ENCODE results near the gene UBR4.
"Not testable (repeated sequence)": the region's sequence is repeated elsewhere in the genome, so short reads cannot be mapped to it uniquely, and the experiment has no call there.

The UBR4 gene

DNA sequence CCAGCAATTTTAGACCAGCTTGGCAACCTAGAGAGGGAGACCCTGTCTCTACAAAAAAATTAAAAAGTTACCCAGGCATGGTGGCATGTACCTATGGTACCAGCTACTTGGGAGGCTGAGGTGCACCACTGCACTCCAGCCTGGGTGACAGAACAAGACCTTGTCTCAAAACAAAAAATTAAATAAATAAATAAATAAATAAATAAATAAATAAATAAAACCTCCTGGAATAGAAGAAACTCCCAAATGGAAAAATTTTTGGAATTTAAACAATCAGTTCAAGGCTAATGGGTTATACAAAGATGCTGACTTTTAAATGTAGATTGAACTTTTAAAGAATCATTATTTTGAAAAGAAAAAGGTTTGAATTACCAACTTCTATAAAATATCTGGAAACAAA, 22.2 kb downstream of the UBR4 start:
- no peak for DNase-seq

- DNase-seq: no peak
Measured at GRCh38 chr1:19186001-19186400, 24.1 kb downstream of the UBR4 start.

- no peak for DNase-seq
Measured at GRCh38 chr1:19182223-19182622, 27.8 kb downstream of the UBR4 start.

GRCh38 chr1:19180265-19180657, 29.8 kb downstream of the UBR4 start:
- DNase-seq: not testable (repeated sequence)

- no peak for DNase-seq
Measured at GRCh38 chr1:19179597-19180264, 30.3 kb downstream of the UBR4 start.

DNA sequence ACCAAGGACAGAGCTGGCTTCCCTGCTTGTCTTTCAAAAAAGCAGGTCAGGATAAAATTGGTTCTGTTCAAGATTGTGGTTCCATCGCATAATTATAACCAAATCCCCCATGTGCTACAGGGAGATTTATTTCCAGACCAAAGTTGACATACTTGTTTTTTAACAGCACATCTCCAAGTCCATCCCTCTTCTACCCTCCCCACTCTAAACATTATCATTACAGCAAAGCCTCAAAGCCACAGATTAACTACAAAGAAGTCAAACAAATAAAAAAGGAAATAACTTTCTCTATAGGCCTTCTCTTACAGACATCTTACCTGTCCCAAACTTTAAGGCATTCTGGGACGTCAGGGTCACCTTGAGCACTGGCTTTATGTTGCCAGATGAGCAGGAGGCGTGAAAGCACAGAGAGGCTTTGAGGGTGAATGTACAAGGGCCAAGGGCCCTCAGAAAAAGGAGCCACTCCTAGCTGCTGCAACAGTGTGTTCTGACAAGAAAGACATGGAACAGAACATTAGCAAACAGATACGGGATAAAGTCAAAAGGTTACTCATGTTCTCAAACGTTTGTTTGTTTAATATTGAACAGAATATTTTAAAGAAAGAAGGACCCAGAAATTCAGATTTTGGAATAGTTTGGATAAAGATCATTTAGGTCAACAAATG, 31.2 kb downstream of the UBR4 start:
- no peak for DNase-seq

GRCh38 chr1:19177811-19178210, 32.3 kb downstream of the UBR4 start:
- no peak for DNase-seq

DNA sequence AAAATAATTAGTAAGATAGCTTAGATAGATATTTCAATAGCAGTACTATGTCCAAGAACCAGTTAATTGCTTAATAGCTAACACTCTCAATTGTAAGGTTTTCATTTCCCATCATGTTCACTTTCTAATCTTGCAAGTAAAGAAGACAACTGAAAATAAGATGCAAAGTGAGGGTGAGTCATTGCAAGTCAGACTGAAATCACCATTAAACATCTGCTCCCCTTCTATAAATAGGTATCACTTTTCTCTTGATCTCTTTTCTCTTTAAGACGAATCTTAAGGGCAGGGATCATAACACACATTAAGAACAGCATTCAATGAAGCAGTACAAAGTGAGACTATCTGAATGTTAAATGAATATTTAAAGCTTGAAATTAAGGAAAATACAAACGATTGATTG, 40.4 kb downstream of the UBR4 start:
- no peak for DNase-seq

GRCh38 chr1:19167140-19167539, 42.9 kb downstream of the UBR4 start:
- DNase-seq: no peak

GRCh38 chr1:19166066-19166465, 44.0 kb downstream of the UBR4 start:
- DNase-seq: no peak

- DNase-seq: peak; percentile 23
Measured at GRCh38 chr1:19165501-19165900, 44.6 kb downstream of the UBR4 start.

DNA sequence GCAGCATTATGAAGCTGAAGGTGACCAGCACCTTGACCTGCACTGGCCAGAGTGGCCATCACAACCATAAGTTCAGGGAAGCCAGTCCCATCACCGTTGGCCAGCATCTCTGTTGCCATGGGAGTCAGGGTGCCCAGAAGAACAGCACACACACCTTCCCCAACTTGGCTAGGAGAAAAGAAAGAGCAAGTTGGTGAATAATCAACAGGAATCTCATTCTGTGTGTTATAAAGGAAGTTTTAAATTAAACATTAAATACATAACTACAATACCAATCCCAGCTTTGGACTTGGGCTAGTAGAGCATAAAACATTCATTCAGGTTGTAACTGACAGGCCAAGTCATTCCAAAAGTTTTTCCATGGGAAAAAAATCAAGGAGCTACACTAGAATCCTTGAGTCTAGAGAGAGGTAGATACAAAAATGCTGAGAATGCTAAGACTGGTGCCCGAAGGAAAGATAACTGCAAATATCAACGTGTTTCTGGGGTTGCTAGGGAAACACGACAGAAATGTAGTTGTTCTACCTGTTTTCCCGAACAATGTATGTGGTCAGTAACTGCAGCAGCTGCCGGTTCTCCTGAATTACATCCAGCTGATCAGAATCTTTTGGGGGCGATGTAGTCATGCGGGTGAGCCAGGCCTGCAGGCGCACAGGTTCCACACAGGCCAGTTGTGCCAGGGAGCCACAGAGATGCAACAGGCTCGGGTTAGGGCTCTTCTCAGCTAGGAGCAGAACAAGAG, 45.6 kb downstream of the UBR4 start:
- no peak for DNase-seq

GRCh38 chr1:19163261-19163660, 46.8 kb downstream of the UBR4 start:
- no peak for DNase-seq

- DNase-seq: no peak
Measured at GRCh38 chr1:19160831-19161230, 49.2 kb downstream of the UBR4 start.

- no peak for DNase-seq
Measured at GRCh38 chr1:19157653-19158052, 52.4 kb downstream of the UBR4 start.

DNA sequence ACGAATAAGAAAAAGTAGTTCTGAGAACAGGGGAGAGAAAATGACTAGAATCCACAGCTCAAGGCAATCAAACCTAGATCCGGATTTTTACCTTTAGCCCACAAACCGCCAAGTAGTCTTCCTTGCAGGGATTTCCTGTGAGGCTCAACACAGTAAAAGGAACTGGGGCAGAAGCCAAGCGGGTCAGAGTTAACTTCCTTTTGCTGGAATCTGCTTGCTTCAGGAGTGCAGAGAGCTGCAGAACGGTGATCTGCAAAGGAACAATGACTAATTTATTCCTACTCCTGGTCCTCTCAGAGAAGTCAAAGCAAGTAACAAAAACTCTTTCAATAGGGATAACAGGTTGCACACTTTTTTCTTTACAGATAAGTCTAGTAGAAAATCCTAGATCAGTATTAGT, 53.4 kb downstream of the UBR4 start:
- DNase-seq: no peak

GRCh38 chr1:19154876-19155275, 55.2 kb downstream of the UBR4 start:
- no peak for DNase-seq

DNA sequence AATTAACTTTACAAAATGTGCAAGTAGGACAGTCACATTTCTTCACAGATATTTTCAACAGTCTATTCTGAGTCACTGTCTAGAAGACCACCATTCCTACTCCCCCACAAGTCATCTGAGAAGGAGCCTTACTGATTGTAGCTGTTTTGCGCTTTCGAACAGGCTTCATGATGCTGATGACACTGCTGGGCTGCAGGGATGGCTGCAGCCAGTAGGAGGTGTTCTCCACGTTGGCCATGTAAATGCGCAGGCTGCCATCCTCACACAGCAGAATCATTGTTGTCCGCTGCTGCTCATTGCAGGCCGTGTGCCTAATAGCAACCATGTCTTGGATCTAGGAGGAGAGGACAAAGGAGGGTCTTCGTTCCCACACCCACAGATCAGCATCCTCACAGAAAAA, 56.9 kb downstream of the UBR4 start:
- DNase-seq: no peak

- no peak for DNase-seq
Measured at GRCh38 chr1:19151537-19151936, 58.5 kb downstream of the UBR4 start.

GRCh38 chr1:19149736-19150135, 60.3 kb downstream of the UBR4 start:
- no peak for DNase-seq

GRCh38 chr1:19140465-19140864, 69.6 kb downstream of the UBR4 start:
- no peak for DNase-seq

DNA sequence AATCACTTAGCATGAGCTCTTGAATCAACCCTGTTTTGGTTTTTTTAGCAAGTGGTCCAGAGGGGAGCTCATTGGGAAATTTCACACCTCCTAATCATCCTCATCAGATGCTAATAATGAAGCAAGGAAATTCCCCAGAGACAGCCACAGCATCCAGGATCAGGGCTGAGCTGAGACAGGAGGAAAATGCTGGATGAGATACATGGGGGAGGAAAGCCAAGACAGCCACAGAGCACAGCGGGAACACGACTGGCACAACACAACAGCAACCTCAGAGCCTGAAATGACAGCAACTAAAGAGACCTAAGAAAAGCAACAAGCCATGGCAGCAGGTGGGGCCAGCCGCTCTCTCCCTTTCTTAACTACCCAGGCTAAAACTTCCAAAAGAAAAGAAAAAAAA, 70.4 kb downstream of the UBR4 start:
- DNase-seq: no peak

- no peak for DNase-seq
Measured at GRCh38 chr1:19138958-19139581, 71.0 kb downstream of the UBR4 start.

- no peak for DNase-seq
Measured at GRCh38 chr1:19138331-19138730, 71.7 kb downstream of the UBR4 start.
